ENCODE results near the gene COL5A1. TPM values are rescaled to one million over a fixed set of nuclear protein-coding genes. Genes with fewer than 3 reads are reported as not detected.

Gene COL5A1
- total RNA-seq, 1 donor from 2014 or later, result 18.7 TPM

DNA sequence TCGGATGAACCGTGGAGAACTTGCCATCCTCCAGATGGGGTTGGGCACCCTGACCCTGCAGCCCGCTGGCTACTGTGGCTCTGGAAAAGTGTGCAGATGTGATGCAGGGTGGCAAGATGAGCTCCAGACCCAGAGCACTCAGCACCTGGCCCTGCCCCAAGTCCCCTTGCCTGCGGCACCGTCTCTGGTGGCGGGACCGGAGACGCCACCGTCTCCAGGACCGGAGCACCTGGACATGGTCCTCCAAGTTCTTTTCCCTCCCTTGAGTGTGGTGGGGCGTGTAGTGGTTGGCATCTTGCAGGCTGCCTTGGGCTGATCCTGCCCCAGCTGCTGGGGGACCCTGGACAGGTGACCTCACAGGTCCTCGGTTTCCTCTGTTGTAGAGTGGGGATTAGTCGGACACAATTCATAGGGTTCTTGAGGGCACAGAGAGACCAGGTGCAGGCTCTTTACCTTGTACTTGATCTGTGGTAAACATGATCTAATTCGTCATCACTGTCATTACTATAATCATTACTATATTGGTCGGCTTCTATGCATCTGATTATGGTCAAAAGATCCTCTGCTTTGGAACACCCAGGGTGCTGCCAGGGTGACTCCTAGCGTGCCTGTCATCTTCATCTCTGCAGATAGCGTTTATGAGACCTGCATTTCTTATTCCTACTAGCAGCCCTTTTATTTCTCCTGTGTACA lies 83.5 kb downstream of the COL5A1 start:
- peak; percentile 49 for DNase-seq (ENCODE audit: missing footprints)
- intact Hi-C loops (cut with DNase I), result no loop called here
- no peak for ATAC-seq

DNA sequence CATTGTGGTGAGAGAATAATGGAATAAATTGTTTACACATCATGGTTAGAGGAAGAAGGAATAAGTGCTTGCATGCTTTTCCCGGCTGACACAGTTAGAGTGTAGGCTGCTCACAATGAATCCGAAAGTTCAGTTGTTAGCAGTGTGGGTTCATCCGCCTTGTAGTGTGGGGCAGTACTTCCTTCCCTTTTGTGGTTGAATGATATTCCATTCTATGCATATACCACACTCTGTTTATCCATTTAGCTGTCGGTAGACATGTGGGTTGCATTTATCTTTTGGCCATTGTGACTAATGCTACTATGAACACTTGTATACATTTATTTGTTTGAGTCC lies 84.0 kb downstream of the COL5A1 start:
- ATAC-seq (no peak), DNase-seq (ENCODE audit: missing footprints) (no peak)
- intact Hi-C loops (cut with DNase I), result no loop called here

DNA sequence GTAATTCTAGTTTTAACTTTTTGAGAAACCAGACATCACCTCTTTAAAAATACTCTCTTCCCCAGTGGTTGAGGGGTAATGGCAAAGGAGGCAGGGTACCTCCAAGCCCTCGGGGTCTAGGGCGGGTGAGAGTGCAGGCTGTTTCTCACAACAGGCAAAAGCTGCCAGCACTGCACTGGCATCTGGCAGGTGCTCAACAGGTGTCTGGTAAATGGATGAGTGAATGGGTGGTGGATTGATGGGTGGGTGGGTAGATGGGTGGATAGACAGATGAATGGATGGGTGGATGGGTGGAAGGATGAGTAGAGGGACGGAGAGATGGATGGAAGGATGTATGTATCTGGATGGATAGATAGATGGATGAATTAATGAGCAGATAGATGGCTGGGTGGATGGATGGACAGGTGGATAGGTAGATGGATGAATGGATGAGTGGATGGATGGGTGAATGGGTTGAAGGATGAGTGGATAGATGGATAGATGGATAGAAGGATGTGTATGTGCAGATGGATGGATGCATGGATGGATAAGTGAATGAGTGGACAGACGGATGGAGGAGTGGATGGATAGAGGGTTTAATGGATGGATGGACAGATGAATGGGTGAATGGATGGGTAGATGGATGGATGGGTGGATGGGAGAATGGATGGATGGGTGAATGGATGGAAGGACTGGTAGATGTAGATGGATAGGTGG lies 84.6 kb downstream of the COL5A1 start:
- ATAC-seq (no peak), DNase-seq (ENCODE audit: missing footprints) (no peak)
- intact Hi-C loops (cut with DNase I), result no loop called here

DNA sequence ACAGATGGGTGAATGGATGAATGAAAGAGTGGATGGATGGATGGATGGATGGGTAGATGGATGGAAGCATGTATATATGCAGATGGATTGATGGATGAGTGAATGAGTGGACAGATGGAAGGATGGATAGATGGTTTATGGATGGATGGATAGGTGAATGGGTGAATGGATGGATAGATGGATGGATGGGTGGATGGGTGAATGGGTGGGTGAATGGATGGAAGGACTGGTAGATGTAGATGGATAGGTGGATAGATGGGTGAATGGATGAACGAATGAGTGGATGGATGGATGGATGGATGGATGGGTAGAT lies 85.1 kb downstream of the COL5A1 start:
- DNase-seq (ENCODE audit: missing footprints) (no peak), ATAC-seq (no peak)
- intact Hi-C loops (cut with DNase I), result no loop called here

DNA sequence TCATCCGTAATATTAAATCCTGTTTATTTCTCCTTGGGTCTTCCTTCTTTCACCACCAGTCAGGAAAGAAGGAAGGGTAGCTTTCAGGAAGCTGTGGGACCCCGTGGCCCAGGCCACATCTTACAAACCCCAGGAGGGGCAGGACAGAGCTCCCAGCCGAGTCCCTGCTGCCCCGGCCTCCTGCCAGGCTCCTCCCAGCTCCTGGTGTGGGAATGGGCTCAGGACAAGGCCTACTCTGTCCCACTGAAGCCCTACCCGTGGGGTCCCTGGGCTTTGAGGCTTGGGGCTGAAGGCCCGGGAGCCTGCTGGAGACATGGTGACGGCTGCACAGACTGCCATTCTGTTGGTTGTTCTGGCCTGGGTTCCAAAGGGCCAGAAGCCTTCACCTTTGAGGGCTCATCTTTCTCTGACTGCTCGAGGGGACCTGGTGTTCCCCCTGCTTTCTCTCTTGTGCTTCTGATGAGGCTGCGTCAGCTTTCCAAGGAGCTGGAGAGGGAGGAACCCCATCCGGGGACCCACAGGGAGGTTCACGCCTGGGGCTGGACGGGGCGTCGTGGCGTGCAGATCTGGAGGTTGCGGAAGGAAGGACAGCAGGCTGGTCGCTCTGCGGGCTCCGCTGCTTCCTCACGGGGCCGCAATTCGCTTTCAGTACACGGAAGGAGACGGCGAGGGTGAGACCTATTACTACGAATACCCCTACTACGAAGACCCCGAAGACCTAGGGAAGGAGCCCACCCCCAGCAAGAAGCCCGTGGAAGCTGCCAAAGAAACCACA lies 86.6 kb downstream of the COL5A1 start:
- no peak for ATAC-seq
- intact Hi-C loops (cut with DNase I), result no loop called here
- DNase-seq (ENCODE audit: missing footprints), result peak; percentile 39

DNA sequence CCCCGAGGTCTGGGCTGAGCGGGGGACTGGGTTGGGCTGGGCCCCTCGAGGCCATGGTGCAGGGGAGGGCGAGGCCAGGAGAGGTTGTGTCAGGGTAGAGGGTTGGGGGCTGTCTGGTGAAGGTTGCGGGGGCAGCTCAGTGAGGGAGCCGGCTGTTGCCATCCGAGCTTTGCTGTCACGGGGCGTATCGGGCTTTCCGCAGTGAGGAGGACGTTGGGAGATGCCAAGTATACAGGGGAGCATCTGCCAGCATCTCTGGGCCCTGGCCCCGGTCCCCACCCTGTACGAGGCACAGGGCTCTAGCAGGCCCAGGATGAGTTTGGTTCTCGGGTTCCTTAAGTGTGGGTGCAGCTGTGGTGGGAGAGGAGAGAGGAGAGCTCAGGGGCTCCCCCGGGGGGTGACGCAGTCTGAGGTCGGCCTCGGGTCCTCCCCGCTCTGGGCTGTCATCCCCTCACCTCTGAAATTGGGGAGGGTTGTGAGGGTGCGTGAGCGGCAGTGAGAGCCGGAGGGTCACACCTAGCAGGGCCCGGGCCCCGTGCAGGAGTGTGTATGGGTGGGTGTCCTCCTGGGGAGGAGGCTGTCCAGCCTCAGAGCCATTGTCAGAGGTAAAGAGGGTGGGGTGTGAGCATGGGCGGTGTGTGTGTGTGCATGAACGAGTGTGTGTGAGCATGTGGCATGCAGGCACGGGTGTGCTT lies 87.3 kb downstream of the COL5A1 start:
- peak; percentile 69 for DNase-seq (ENCODE audit: missing footprints)
- intact Hi-C loops (cut with DNase I), result no loop called here

DNA sequence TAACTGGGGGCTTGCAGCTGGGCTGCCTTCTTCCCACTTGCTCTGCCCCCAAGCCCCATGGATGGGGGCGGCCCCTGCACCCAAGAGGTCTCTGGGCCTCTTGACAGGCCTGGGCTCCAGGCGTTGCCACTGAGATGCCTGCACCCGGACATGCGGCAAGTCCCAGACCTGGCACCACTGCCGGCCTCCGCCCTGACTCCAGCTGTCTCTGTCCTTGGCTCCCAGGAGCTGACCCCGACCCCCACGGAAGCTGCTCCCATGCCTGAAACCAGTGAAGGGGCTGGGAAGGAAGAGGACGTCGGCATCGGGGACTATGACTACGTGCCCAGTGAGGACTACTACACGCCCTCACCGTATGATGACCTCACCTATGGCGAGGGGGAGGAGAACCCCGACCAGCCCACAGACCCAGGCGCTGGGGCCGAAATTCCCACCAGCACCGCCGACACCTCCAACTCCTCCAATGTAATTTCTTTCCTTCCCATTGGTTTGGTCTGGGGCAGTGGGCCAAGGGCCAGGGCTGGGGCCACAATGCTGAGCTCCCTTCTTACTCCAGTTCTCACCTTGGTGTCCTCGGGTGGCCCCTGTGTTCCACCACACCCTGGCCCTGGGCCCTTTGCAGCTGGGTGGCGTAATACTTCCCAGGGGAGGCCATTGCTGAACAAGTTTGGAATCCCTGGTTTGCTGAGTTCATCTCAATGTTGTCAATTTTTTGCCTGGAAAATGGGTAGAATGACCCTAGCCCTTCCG lies 88.6 kb downstream of the COL5A1 start:
- DNase-seq (ENCODE audit: missing footprints) (peak; percentile 84), ATAC-seq (peak; percentile 62)
- intact Hi-C loops (cut with DNase I), result loop anchor here (10.0 kb wide), 1 partner anchor 555 kb away; no protein-coding TSS in a partner anchor

More for the DNA sequence above, 87.3 kb downstream of the COL5A1 start:
- no peak for ATAC-seq

DNA sequence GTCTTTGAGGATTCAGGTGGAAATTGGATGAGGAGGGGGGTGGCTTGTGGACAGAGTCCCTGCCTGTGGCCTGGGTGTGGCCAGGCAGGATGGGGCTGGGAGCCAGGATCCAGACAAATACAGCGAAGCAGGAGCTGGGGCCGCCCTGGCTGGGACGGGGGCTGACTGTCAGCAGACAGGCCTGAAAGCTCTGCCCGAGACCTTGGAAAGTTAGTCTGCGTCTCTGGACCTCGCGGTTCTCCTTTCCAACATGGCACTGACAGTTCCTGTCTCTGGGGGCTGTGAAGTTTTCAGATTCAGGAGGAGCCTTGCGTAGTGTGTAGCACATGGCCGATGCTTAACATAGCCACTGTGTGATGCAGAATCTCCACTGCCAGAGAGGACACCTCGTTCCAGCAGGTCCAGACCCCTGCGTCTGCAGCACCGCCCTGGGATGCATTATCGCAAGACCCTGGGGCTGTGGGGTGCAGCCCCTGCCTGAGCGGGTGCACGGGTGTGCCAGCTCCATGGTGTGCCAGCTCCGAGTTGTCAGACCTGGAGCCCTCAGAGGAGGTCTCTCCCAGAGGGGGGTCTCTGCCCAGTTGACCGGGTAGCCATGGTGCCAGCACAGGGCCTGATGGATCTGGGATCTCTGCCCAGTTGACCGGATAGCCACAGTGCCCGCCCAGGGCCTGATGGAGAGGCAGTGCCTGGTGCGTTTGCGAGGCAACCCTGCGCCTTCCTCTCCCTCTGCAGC lies 89.3 kb downstream of the COL5A1 start:
- ATAC-seq (peak; percentile 15), DNase-seq (ENCODE audit: missing footprints) (peak; percentile 51)
- intact Hi-C loops (cut with DNase I), result loop anchor here (10.0 kb wide), 1 partner anchor 556 kb away; no protein-coding TSS in a partner anchor

DNA sequence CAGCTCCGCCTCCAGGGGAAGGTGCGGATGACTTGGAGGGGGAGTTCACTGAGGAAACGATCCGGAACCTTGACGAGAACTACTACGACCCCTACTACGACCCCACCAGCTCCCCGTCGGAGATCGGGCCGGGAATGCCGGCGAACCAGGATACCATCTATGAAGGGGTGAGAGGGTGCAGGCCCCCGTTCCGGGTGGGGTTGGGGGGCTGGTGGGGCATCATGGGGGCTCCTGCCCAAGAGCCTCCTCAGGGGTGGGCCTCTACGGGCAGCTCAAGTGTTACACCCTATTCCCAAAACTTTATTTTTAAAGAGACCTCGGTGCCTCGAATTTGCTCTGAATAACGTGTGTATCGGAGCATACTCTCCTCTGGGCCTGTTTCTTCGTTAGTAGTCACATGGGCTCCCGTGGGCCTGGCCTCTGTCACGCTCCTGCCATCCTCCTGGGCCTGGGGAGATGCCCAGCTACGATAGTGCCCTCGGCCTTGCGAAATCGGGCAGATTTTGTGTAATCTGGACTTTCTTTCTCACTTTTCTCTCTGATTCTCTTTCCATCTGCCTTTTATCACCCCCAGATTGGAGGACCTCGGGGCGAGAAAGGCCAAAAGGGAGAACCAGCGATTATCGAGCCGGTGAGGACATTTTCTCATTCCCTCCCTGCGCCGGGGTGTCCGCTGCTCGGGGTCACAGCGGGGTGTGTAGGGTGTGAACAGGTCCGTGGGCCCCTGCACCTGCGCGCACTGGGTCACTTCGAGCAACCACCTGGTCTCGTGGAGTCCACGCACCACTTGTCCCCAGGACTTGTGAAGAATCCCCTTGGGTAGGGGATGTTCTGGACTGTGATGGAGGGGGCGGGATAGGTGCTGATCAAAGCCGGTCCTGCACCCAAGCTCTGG lies 90.1 kb downstream of the COL5A1 start:
- intact Hi-C loops (cut with DNase I), result loop anchor here (2.0 to 10.0 kb wide), 2 partner anchors 19 to 557 kb away; no protein-coding TSS in a partner anchor
- DNase-seq (ENCODE audit: missing footprints), result peak; percentile 62
- ATAC-seq, result no peak

DNA sequence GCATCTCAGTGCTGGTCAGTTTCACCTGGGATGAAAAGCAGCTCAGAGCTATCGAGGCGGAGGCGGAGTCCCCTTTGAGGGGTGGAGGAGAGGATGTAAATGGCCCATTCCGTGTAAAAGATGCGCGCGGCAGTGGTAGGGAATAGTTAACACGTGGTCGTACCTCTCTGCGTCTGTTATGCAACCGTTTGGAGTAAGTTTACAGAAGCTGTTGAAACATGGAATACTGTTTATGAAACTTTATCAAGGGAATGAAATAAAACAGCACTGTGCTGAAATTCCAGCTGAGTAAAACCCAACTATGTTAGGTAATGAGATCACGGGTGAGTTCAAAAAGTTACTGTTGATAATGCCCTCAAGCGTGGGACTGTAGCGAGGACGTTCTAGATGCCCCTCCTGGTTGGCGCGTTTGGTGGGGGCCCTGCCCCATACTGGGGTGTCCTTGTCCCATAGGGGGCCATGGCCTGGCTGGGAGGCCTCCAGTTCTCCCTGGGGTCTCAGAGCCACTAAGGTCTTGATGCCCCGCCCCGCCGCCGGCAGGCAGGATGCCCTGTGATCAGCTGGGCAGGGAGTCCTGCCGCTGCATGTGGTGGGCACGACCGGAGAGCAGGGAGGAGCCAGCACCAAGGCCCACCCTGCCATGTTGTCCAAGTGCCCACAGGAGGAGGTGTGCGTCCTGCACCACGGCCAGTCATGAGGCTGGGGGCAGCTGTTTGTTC lies 90.9 kb downstream of the COL5A1 start:
- DNase-seq (ENCODE audit: missing footprints), result peak; percentile 64
- ATAC-seq, result peak; percentile 18
- intact Hi-C loops (cut with DNase I), result loop anchor here (2.0 to 10.0 kb wide), 2 partner anchors 20 to 558 kb away; no protein-coding TSS in a partner anchor

DNA sequence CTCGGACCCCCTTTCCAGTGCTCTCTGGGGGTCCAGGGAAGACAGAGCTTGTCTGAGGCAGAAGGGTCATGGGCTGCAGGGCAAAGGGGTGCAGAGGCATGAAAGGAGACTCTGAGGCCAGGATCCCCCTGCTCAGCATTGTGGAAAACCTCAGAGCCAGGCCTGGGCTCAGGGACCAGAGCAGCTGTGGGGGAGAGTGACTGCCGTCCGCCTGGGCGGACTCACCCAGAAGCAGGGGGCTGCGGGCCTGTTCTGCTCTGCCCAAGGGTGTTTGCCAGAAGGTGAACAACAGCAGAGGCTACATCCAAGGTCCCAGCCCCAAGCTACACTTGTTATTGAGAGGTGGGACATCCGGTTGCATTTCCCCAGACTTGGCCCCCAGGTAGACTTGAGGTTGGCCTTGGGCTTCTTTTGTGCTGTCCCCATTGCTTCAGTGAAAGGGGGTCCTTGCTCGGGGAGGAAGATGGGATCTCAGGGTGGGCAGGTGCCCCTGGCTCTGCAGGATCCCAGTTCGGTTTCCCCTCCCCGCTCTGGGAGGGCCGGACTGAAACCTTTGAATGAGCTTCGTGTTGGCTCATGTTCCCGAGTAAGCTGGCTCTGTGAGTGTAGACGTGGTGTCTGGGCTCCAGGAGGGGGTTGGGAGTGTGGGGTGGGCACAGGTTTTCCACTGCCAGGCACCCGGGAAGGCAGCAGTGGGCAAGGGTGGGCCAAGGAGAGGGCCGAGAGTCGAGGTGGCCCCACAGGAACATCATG lies 92.1 kb downstream of the COL5A1 start:
- intact Hi-C loops (cut with DNase I), result loop anchor here (2.0 to 10.0 kb wide), 2 partner anchors 21 to 559 kb away; no protein-coding TSS in a partner anchor
- no peak for DNase-seq (ENCODE audit: missing footprints)
- ATAC-seq, result no peak

DNA sequence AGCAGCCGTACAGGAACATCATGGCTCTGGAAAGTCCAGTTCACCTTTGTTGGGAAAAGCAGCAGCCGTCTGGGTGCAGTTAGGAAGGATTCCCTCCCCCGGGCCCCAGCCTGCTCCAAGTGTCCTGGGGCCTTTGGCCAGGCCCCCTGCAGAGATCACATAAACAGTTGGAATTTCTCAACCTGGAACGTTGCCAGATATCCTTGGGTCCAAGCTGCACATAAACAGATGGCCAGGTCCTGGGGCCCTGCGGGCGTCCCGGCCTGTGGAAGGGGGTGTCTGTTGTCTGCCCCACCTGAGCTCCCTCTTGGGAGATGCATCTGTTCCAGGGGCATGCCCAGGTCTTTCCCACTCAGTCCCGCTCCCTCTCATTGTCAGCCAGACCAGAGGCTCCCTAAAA lies 92.7 kb downstream of the COL5A1 start:
- ATAC-seq (no peak), DNase-seq (ENCODE audit: missing footprints) (peak; percentile 65)
- intact Hi-C loops (cut with DNase I), result loop anchor here (10.0 kb wide), 1 partner anchor 559 kb away; no protein-coding TSS in a partner anchor

DNA sequence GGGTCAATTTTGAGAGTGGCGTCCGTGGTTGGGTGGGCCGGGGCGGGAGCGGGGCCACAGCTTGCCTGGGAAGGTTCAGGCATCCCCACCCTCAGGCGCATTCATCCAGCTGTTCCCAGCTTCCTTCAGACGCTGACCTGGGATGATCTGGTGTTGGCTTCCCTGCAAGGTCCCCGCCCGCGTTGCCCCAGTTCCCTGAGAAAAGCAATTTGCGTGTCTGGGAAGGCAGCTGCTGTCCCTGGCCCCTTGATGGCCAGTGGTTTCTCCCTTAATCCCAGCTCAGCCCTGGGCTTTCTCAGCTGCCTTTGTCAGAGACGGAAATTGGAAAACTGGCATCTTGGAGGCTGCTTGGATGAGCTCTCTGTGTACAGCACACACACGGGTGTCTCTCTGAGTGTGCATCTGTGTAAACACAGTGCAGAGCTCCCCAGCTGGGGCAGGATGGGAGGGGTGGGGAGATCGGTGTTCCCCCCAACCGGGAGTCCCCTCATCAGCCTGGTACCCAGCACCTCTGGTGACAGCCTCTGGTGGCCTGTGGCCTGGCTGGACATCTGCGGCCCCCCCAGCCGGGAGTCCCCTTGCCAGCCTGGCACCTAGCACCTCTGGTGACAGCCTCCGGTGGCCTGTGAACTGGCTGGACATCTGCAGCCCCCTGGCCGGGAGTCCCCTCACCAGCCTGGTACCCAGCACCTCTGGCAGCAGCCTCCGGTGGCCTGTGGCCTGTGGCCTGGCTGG lies 94.0 kb downstream of the COL5A1 start:
- ATAC-seq (peak; percentile 70), DNase-seq (ENCODE audit: missing footprints) (peak; percentile 82)
- intact Hi-C loops (cut with DNase I), result loop anchor here (5.0 to 10.0 kb wide), 2 partner anchors 93 to 561 kb away; partner anchors contain the start of gene COL5A1

DNA sequence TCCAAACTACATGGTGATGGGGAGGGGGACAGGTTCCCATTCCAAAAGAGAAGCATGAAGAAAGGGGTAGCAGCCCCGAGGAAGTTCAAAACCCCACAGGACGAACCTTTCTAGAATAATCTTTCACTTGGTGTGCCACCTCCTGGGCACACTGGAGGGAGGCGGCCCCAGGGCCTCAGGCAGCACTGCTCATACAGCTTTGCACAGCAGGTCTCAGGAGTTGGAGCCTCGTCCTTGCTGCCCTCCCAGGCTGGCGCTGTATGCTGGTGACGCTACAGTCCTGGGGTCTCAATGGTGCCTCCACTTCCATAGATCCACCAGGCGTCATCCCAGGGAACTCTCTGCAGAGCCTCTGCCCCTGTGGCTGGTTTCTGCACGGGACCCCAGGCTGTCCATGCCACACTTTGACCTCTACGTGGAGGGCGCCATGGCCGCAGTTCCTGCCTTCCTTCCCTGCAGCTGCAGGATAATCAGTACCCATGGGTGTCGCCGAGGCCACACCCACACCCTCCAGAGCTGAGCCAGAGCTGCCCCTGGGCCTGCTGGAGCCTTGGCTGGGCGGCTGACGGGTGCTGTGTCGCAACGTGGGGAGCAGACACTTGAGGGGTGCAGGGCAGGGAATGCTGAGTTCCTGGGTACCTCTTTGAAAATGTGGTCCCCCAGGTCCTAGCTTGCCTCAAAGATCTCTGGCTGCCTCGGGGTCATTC lies 95.3 kb downstream of the COL5A1 start:
- DNase-seq (ENCODE audit: missing footprints), result peak; percentile 57
- no peak for ATAC-seq
- intact Hi-C loops (cut with DNase I), result loop anchor here (5.0 to 10.0 kb wide), 2 partner anchors 95 to 562 kb away; partner anchors contain the start of gene COL5A1
